PC-3 (cell line): ENCODE data around the gene PTGIR.

Experiments used
- CTCF ChIP-seq: fragments of 300-600 bp; sonication (generic); conservative IDR thresholded peaks from 2 replicates; pipeline ENCODE4 v1.5.1; 2017; ENCODE audit warnings: antibody characterized with exemption, low read depth, mild to moderate bottlenecking, low read length
- EZH2 ChIP-seq: fragments of 300-600 bp; sonication (generic); IDR thresholded peaks from one replicate; pipeline ENCODE4 v1.6.1; 2017; ENCODE audit warnings: antibody characterized with exemption, mild to moderate bottlenecking, low read length; ENCODE audit not compliant: unreplicated experiment

- no peak for TF ChIP-seq CTCF
- TF ChIP-seq EZH2, result no peak
Measured at GRCh38 chr19:46650445-46650844, 25.6 kb upstream of the PTGIR start.
